CD4-positive, alpha-beta T cell treated with Interleukin-15 for 4 hours (primary cell): ENCODE data around the gene ARHGAP1.
"Not testable (repeated sequence)": the region's sequence is repeated elsewhere in the genome, so short reads cannot be mapped to it uniquely, and the experiment has no call there.

Source experiments
- DNase-seq: peaks from one replicate; pipeline ENCODE4 v3.0.0-alpha.2; 2020; ENCODE audit warnings: low spot score

Gene ARHGAP1

GRCh38 chr11:46723359-46723680 is 22.9 kb upstream of the ARHGAP1 start:
- no peak for DNase-seq

- no peak for DNase-seq
These were observed 22.3 kb upstream of the ARHGAP1 start for GRCh38 chr11:46722566-46723358.

- DNase-seq = no peak
These were observed 20.9 kb upstream of the ARHGAP1 start for GRCh38 chr11:46721286-46721685.

- no peak for DNase-seq
These were observed 19.3 kb upstream of the ARHGAP1 start for GRCh38 chr11:46719543-46720218.

GRCh38 chr11:46719048-46719542 is 18.7 kb upstream of the ARHGAP1 start, which contains the start of gene F2:
TSS of gene F2 (plus strand) at chr11:46719213. CDS start at chr11:46719236, 23 bp downstream.
- no peak for DNase-seq

GRCh38 chr11:46718155-46719019 is 18.0 kb upstream of the ARHGAP1 start:
- DNase-seq = no peak

- DNase-seq = not testable (repeated sequence)
These were observed 17.4 kb upstream of the ARHGAP1 start for GRCh38 chr11:46717825-46718154.

GRCh38 chr11:46712874-46713576 is 12.6 kb upstream of the ARHGAP1 start:
- DNase-seq = no peak

- DNase-seq = no peak
These were observed 10.9 kb upstream of the ARHGAP1 start for GRCh38 chr11:46711303-46711702.

- no peak for DNase-seq
These were observed 10.4 kb upstream of the ARHGAP1 start for GRCh38 chr11:46710821-46711269.

- not testable (repeated sequence) for DNase-seq
These were observed 8.9 kb upstream of the ARHGAP1 start for GRCh38 chr11:46709351-46709750.

GRCh38 chr11:46706886-46707285 is 6.5 kb upstream of the ARHGAP1 start:
- no peak for DNase-seq

- DNase-seq = no peak
These were observed 4.8 kb upstream of the ARHGAP1 start for GRCh38 chr11:46705070-46705688.

GRCh38 chr11:46701078-46701654 is 747 bp upstream of the ARHGAP1 start:
- no peak for DNase-seq

- no peak for DNase-seq
These were observed 1.8 kb downstream of the ARHGAP1 start for GRCh38 chr11:46698597-46698996.

- DNase-seq = no peak
These were observed 2.7 kb downstream of the ARHGAP1 start for GRCh38 chr11:46697723-46698122.

- DNase-seq = no peak
These were observed 3.1 kb downstream of the ARHGAP1 start for GRCh38 chr11:46697303-46697702.

GRCh38 chr11:46696212-46696558 is 4.2 kb downstream of the ARHGAP1 start:
- DNase-seq = no peak

- no peak for DNase-seq
These were observed 4.8 kb downstream of the ARHGAP1 start for GRCh38 chr11:46695345-46696211.

- DNase-seq = no peak
These were observed 5.8 kb downstream of the ARHGAP1 start for GRCh38 chr11:46694607-46695006.
